ENCODE measurements around the gene PAX7.

The PAX7 gene

GRCh38 chr1:18642278-18643095 lies 11.8 kb downstream of the PAX7 start:
- DNase-seq = no peak

DNA sequence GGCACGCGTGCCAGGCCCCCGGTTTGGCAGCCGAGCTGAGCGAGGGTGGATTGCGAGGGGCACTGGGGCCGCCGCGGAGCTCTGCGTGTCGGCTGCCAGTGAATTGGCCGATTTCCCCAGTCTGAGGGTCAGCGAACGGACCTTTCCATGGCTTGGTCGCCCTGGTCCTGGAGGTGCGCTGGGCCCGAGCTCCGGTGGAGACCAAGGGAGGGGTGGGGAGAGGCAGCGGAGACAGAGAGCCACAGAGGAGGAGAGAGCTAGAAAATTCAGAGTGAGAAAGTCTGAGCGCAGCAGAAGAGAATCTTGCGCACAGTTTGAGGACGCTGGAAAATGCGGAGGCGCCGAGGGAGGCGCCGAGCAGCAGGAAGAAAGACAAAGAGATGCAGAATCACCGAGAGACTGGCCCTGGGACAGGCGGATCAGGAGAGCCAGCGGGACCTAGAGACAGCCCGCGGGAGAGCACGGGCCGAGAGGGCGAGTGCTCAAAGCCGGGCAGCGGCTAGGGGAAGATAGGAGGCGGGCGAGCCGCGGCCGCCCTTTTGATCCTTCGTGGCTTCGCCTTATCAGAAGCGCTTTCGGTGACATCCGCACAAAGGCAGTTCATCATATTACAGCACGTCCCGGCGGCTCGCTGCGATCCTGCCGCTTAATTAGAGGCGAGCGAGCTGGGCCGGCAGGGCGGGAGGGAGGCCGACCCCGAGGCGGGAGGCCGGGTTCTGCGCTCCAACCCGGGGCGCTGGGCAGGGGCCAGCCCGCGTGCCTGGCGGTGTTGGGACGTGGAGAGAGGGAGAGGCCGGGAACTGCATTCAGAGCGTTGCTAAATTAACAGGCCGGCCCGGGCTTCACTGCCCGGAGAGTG lies 12.7 kb downstream of the PAX7 start:
- DNase-seq = peak; percentile 27

DNA sequence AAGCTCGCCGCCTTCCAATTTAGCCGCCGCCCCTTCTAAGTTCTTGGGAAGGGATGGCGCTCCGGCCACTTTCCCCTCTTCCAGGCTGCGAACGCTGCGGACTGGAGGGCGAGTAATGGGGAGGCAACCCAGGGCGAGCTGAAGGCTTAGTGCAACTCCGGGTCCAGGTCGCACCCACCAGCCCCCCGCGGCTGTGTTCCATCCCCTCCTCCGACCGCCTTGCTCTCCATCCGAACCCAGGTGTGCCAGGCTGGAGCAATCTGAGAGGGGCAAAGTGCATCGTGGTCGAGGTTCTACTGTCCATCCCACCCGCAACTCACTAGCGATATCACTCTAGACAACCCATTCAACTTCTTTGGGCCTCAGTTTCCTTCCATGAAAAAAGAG lies 13.4 kb downstream of the PAX7 start:
- no peak for DNase-seq

DNA sequence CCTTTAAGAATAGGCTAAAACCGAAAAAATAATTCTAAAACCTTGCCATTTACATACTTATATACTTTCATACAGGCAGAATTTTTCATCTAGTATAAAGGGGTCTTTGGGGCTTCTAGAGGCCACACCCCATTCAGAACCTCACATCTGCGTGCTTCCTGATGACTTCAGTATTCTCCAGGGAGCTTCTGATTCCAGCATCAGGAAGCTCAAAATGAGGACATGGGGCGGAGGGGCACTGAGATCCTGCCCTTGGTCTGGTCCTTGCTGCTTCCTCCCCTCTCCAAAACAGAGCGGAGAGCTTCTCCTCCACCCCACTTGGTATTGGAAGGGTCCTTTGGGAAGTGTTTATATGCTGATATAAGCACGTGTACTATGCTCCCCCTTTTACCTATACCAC lies 13.8 kb downstream of the PAX7 start:
- no peak for DNase-seq

- no peak for DNase-seq
These were observed 14.5 kb downstream of the PAX7 start for GRCh38 chr1:18644973-18645746.

DNA sequence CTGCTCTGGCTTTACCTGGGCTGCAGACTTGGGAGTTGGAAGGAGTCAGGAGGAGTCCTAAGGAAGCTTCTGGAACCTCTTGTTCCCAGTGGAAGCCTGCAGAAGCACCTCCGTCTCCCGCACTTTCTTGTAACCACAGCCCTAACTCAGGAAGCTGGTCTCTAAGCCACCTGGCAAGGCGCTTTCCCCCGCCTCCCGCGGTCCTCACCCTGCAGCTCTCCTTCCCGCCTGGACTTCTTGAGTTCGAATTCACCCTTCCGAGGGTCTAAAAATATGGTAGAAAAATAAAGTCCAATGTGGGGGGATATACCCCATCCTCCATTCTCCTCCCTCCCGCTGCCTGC lies 15.1 kb downstream of the PAX7 start:
- DNase-seq = no peak

DNA sequence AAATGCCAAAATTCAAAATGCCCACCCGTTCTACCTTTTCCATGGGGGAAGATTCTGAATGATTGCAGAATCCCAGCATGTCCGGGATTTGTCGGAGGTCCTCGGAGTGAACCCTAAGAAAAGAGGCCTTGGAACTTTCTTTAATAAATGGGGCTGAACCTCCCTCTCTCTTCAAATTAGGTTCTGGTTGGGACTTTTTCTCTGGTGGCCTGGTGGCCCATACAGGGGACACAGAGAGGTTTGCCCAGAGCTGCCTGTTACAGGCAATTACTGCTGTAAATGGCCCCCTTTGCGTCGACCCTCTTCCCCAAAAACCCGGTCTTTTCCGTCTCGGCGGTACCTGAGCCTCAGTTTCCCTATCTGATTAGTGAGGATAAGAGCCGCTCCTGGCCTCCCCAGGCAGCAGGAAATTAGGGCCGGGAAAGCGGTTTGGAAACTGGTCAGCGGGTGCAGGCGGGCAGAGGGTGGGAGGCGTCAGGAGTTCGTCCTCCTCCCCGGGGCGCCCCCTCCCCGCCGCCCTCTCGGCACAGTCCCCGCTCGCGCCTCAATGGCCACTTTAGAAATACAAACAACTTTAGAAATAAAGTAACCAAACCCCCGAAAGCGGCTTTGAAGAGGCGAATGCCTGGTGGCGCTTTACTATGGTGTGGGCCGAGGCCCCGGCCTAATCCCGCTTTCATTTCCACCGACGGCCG lies 15.6 kb downstream of the PAX7 start:
- no peak for DNase-seq

GRCh38 chr1:18646786-18647410 lies 16.3 kb downstream of the PAX7 start:
- DNase-seq = no peak

DNA sequence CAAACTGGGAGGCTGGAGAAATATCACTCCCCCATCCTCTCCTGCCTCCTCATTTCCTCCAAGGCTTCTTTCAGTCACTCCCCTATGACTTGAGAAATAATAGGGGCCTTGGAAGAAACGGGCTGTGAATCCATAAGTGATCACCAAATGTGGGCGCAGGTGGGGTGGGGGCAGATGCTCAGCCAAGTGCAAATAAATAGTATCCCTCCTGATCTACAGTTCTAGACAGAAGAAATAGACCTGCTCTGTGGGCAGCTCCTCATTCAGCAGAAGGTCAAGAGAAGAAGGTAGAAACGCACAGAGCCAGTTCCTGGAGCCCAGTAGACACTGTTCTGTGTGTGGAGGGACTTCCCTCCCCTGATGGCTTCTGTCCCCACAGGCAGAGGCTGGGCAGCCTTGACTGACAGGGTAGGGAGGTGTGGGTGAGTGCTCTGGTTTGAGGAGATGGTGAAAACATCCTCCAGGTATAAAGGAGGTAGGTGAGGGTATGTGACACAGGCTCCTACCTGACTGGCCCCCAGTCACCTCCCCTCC lies 17.1 kb downstream of the PAX7 start:
- no peak for DNase-seq

GRCh38 chr1:18649693-18650370 lies 19.2 kb downstream of the PAX7 start:
- DNase-seq = no peak

GRCh38 chr1:18651713-18652112 lies 21.1 kb downstream of the PAX7 start:
- peak; percentile 16 for DNase-seq

DNA sequence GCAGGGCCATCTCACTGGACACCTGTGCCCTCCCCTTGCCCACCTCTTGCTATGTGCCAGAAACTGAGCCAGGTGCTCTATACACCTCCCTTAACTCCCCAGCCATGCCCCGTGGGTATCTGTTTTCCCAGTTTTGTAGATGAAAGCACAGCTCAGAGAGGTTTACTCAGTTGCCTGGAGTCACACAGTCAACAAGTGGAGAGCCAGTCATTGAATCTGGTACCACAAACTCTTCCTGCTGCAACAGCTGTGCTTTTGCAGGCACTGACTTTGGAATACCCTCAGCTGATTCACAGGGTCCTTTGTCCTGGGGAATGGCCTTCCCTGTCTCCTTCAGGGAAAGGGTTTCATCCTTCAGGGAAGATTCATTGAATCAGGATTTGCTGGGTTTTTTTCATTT lies 22.1 kb downstream of the PAX7 start:
- DNase-seq = no peak

- no peak for DNase-seq
These were observed 22.7 kb downstream of the PAX7 start for GRCh38 chr1:18653367-18653766.

DNA sequence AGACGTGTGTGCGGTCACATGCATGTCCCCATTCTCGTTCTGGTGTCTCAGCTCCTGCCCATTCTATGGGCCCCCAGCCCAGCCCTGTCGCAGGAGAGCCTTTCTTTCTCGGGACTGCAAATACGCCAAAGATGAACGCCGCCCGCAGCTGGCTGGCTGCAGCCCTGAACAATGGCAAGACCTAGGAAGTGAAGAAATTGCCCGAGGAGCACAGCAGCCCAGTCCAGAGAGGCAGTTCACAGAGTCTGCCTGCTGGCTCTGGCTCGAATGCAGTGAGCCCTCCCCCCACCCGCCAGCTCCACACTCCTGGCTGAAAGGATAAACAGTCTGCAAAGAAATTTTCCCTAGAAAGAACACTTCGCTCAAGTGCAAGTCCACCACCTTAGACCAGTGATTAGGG lies 23.3 kb downstream of the PAX7 start:
- no peak for DNase-seq

DNA sequence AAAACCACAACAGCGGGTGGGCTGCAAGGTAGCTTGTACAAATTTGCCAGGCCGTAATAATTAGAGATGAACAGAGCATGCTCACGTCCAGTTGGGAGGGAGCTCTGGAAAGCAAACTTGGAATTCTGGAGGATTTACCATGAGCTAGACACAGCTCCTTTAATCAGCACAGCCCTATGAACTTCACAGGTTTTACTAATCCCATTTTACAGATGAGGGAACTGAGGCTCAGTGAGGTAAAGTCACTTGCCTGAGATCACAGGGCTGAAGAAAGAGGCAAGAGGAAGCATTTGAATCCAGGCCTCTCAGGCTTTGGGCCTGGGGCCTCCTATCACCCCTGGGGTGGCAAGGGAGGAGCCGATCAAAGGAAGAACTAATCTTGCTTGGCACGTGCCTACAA lies 24.0 kb downstream of the PAX7 start:
- no peak for DNase-seq

GRCh38 chr1:18657506-18658201 lies 27.0 kb downstream of the PAX7 start:
- no peak for DNase-seq

DNA sequence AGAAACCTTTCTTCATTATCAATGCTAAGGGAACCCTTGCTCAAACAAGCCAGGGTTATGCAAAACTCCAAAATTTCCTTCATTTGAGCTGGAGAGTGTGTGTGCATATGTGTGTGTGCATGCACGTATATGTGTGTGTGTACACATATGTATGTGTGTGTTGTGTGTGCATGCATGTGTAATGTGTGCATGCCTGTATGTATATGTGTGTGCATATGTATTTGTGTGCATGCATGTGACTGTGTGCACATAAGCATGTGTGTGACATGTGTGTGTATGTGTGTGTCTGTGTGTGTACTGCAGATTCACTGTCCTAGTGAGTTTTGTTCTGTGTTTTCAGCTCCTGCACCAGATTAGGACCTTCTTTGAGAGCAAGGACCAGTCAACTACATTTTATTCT lies 28.2 kb downstream of the PAX7 start:
- no peak for DNase-seq

GRCh38 chr1:18661404-18662285 lies 31.0 kb downstream of the PAX7 start:
- DNase-seq = peak; percentile 30

DNA sequence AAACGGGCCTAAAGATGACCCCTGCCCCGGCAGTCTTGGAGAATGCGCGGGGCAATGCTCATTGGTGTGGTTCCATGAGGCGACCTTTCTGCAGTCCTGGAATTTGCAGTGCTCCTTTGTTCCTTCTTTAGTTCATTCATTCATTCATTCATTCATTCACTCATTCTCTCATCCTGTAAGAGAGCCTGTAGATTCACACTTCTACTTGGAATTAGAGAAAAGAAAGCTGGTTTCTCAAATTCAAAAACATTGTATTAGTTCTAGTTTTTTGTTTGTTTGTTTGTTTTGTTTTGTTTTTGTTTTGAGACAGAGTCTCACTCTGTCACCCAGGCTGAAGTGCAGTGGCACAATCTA lies 31.6 kb downstream of the PAX7 start:
- no peak for DNase-seq

DNA sequence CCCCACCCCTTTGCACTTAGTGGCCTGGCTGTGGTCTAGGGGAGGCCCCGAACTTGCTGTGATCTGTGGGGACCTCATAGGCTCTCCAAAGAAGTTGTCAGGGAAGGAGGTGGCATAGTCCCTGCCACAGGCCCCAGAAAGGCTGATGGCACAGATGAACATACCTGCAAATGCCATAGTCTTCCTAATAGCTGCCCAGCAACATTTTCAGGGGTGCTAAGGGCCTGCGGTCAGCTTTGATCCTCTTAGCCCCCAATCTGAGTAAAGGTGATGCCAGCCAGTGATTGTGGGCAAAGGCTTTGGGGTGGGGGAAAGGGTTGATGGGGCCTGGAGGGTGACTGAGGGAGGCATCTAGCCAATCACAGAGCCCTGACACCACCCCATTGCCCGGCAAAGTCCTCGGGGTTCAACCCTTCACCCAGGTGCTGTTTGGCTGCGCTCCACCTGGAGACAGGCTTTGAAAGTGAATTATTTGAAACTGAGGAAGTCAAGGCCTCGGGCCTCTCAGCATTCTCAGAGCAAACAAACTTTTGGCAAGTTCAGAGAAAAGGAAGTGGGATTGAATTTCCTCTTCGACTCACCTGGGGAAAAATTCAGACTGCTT lies 35.8 kb downstream of the PAX7 start:
- no peak for DNase-seq

All from NCI-H1105 treated with DMSO at 0.1 percent for 48 hours (cell line).